ENCODE results near the gene SLC2A9. TPM values are rescaled to one million over a fixed set of nuclear protein-coding genes. Genes with fewer than 3 reads are reported as not detected.

SLC2A9 gene
- total RNA-seq, 1 donor from 2014 or later = 0.54 TPM

GRCh38 chr4:9942921-9943600, 78.2 kb downstream of the SLC2A9 start:
- Histone ChIP-seq H3K9ac (ENCODE audit: low read length) (no peak overlapping the region), H3K27ac (ENCODE audit: low read depth, low read length) (no peak overlapping the region), H3K9me3 (ENCODE audit: insufficient read depth, low read depth, low read length) (no peaks in the 10 kb centered on the region), H3K79me2 (ENCODE audit: insufficient read depth, low read length) (no peaks in the 10 kb centered on the region), H3K4me2 (ENCODE audit: low read length) (no peak overlapping the region), H2AFZ (ENCODE audit: low read depth, low read length) (no peak overlapping the region), H3K27me3 (ENCODE audit: insufficient read depth, low read length) (no peaks in the 10 kb centered on the region), H3K4me3 (ENCODE audit: insufficient read depth, low read depth, low read length) (no peak overlapping the region), H3K4me1 (ENCODE audit: insufficient read depth, low read length) (no peaks in the 10 kb centered on the region), H4K20me1 (ENCODE audit: insufficient read depth, low read length) (no peaks in the 10 kb centered on the region), H3K36me3 (ENCODE audit: insufficient read depth, low read length) (no peaks in the 10 kb centered on the region)
- Mint-ChIP-seq H3K4me3 (ENCODE audit: unreplicated experiment) (no peak overlapping the region), H3K4me1 (ENCODE audit: low read depth, unreplicated experiment) (no peaks in the 10 kb centered on the region), H3K9me3 (ENCODE audit: unreplicated experiment) (no peaks in the 10 kb centered on the region), H3K36me3 (ENCODE audit: low read depth, unreplicated experiment) (no peaks in the 10 kb centered on the region), H3K27me3 (ENCODE audit: low read depth, unreplicated experiment) (peaks cover 14% of the 10 kb centered on the region), H3K27ac (ENCODE audit: unreplicated experiment) (no peak overlapping the region)
- no peak for FAIRE-seq
- no peak for DNase-seq (ENCODE audit: low read depth)
- TF ChIP-seq CTCF (IDR thresholded peaks at IDR 0.05; ENCODE audit: insufficient read depth, low read depth, low read length) (no peak), EZH2 (IDR thresholded peaks at IDR 0.05; ENCODE audit: insufficient read depth, low read length) (no peak)

GRCh38 chr4:9942139-9942538, 79.2 kb downstream of the SLC2A9 start:
- H3K9ac ChIP-seq (ENCODE audit: low read length) = no peak overlapping the region
- H3K4me3 Mint-ChIP-seq (ENCODE audit: unreplicated experiment) = no peak overlapping the region
- H3K27ac Mint-ChIP-seq (ENCODE audit: unreplicated experiment) = no peak overlapping the region
- no peaks in the 10 kb centered on the region for H3K9me3 ChIP-seq (ENCODE audit: insufficient read depth, low read depth, low read length)
- H3K36me3 ChIP-seq (ENCODE audit: insufficient read depth, low read length) = no peaks in the 10 kb centered on the region
- no peak overlapping the region for H3K27ac ChIP-seq (ENCODE audit: low read depth, low read length)
- H4K20me1 ChIP-seq (ENCODE audit: insufficient read depth, low read length) = no peaks in the 10 kb centered on the region
- H3K79me2 ChIP-seq (ENCODE audit: insufficient read depth, low read length) = no peaks in the 10 kb centered on the region
- no peak overlapping the region for H3K4me2 ChIP-seq (ENCODE audit: low read length)
- H3K36me3 Mint-ChIP-seq (ENCODE audit: low read depth, unreplicated experiment) = no peaks in the 10 kb centered on the region
- FAIRE-seq = no peak
- no peaks in the 10 kb centered on the region for H3K9me3 Mint-ChIP-seq (ENCODE audit: unreplicated experiment)
- no peak overlapping the region for H3K4me3 ChIP-seq (ENCODE audit: insufficient read depth, low read depth, low read length)
- peaks cover 12% of the 10 kb centered on the region for H3K27me3 Mint-ChIP-seq (ENCODE audit: low read depth, unreplicated experiment)
- no peak overlapping the region for H2AFZ ChIP-seq (ENCODE audit: low read depth, low read length)
- no peaks in the 10 kb centered on the region for H3K4me1 ChIP-seq (ENCODE audit: insufficient read depth, low read length)
- DNase-seq (ENCODE audit: low read depth) = no peak
- H3K27me3 ChIP-seq (ENCODE audit: insufficient read depth, low read length) = no peaks in the 10 kb centered on the region
- H3K4me1 Mint-ChIP-seq (ENCODE audit: low read depth, unreplicated experiment) = no peaks in the 10 kb centered on the region
- TF ChIP-seq CTCF (IDR thresholded peaks at IDR 0.05; ENCODE audit: insufficient read depth, low read depth, low read length) (no peak), EZH2 (IDR thresholded peaks at IDR 0.05; ENCODE audit: insufficient read depth, low read length) (no peak)

- Histone ChIP-seq H3K4me3 (ENCODE audit: insufficient read depth, low read depth, low read length) (no peak overlapping the region), H3K4me1 (ENCODE audit: insufficient read depth, low read length) (no peaks in the 10 kb centered on the region), H3K4me2 (ENCODE audit: low read length) (no peak overlapping the region), H3K27me3 (ENCODE audit: insufficient read depth, low read length) (no peaks in the 10 kb centered on the region), H3K27ac (ENCODE audit: low read depth, low read length) (no peak overlapping the region), H3K79me2 (ENCODE audit: insufficient read depth, low read length) (no peaks in the 10 kb centered on the region), H2AFZ (ENCODE audit: low read depth, low read length) (no peak overlapping the region), H4K20me1 (ENCODE audit: insufficient read depth, low read length) (no peaks in the 10 kb centered on the region), H3K9me3 (ENCODE audit: insufficient read depth, low read depth, low read length) (no peaks in the 10 kb centered on the region), H3K9ac (ENCODE audit: low read length) (no peak overlapping the region), H3K36me3 (ENCODE audit: insufficient read depth, low read length) (no peaks in the 10 kb centered on the region)
- Mint-ChIP-seq H3K4me1 (ENCODE audit: low read depth, unreplicated experiment) (no peaks in the 10 kb centered on the region), H3K27me3 (ENCODE audit: low read depth, unreplicated experiment) (peaks cover 23% of the 10 kb centered on the region), H3K36me3 (ENCODE audit: low read depth, unreplicated experiment) (no peaks in the 10 kb centered on the region), H3K27ac (ENCODE audit: unreplicated experiment) (no peak overlapping the region), H3K9me3 (ENCODE audit: unreplicated experiment) (no peaks in the 10 kb centered on the region), H3K4me3 (ENCODE audit: unreplicated experiment) (no peak overlapping the region)
- FAIRE-seq = no peak
- DNase-seq (ENCODE audit: low read depth) = no peak
- TF ChIP-seq EZH2 (IDR thresholded peaks at IDR 0.05; ENCODE audit: insufficient read depth, low read length) (no peak), CTCF (IDR thresholded peaks at IDR 0.05; ENCODE audit: insufficient read depth, low read depth, low read length) (no peak)
Measured at GRCh38 chr4:9940041-9940440, 81.3 kb downstream of the SLC2A9 start.

Data from astrocyte (in vitro differentiated cells and primary cell).